Astrocyte (in vitro differentiated cells and primary cell): ENCODE results near the gene FES. TPM values are rescaled to one million over a fixed set of nuclear protein-coding genes. Genes with fewer than 3 reads are reported as not detected.
"Not testable (repeated sequence)": the region's sequence is repeated elsewhere in the genome, so short reads cannot be mapped to it uniquely, and the experiment has no call there.

Experiments used
- DNase-seq: peaks from one replicate; pipeline ENCODE4 v3.0.0-alpha.2; 2010; ENCODE audit warnings: low read depth
- FAIRE-seq: peaks from 2 replicates; lab custom pipeline; 2011; peaks lifted over from hg19 to GRCh38; lab: Jason Lieb, UNC
- H2AFZ ChIP-seq: 2 replicates; pipeline ENCODE4 v1.6.0; 2012; ENCODE audit warnings: low read depth, low read length, inconsistent platforms
- H3K27ac ChIP-seq: 2 replicates; pipeline ENCODE4 v1.5.1; 2011; ENCODE audit warnings: low read depth, low read length, inconsistent platforms
- H3K27me3 ChIP-seq: 2 replicates; pipeline ENCODE4 v1.6.0; 2011; ENCODE audit warnings: low read length, inconsistent platforms; ENCODE audit not compliant: insufficient read depth
- H3K36me3 ChIP-seq: 2 replicates; pipeline ENCODE4 v1.5.1; 2011; ENCODE audit warnings: low read length, inconsistent platforms; ENCODE audit not compliant: insufficient read depth
- H3K4me1 ChIP-seq: 2 replicates; pipeline ENCODE4 v1.5.1; 2011; ENCODE audit warnings: low read length, inconsistent platforms; ENCODE audit not compliant: insufficient read depth
- H3K4me2 ChIP-seq: 2 replicates; pipeline ENCODE4 v1.6.0; 2012; ENCODE audit warnings: low read length, inconsistent platforms
- H3K4me3 ChIP-seq: 2 replicates; pipeline ENCODE4 v1.5.1; 2011; ENCODE audit warnings: low read depth, mild to moderate bottlenecking, low read length, inconsistent platforms; ENCODE audit not compliant: insufficient read depth
- H3K79me2 ChIP-seq: 2 replicates; pipeline ENCODE4 v1.6.0; 2012; ENCODE audit warnings: mild to moderate bottlenecking, low read length, inconsistent platforms; ENCODE audit not compliant: insufficient read depth
- H3K9ac ChIP-seq: 2 replicates; pipeline ENCODE4 v1.6.0; 2012; ENCODE audit warnings: mild to moderate bottlenecking, low read length, inconsistent platforms
- H3K9me3 ChIP-seq: 2 replicates; pipeline ENCODE4 v1.5.1; 2012; ENCODE audit warnings: low read depth, mild to moderate bottlenecking, low read length, inconsistent platforms; ENCODE audit not compliant: insufficient read depth
- H4K20me1 ChIP-seq: 2 replicates; pipeline ENCODE4 v1.6.0; 2012; ENCODE audit warnings: low read length, inconsistent platforms; ENCODE audit not compliant: insufficient read depth
- H3K27ac Mint-ChIP-seq: one replicate; pipeline ENCODE4 v1.8.0; 2021; ENCODE audit warnings: mild to moderate bottlenecking, mixed read lengths; ENCODE audit not compliant: unreplicated experiment
- H3K27me3 Mint-ChIP-seq: one replicate; pipeline ENCODE4 v1.8.0; 2021; ENCODE audit warnings: low read depth, mixed read lengths; ENCODE audit not compliant: unreplicated experiment
- H3K36me3 Mint-ChIP-seq: one replicate; pipeline ENCODE4 v1.8.0; 2021; ENCODE audit warnings: low read depth, mixed read lengths; ENCODE audit not compliant: unreplicated experiment
- H3K4me1 Mint-ChIP-seq: one replicate; pipeline ENCODE4 v1.8.0; 2021; ENCODE audit warnings: low read depth, mixed read lengths; ENCODE audit not compliant: unreplicated experiment
- H3K4me3 Mint-ChIP-seq: one replicate; pipeline ENCODE4 v1.8.0; 2021; ENCODE audit warnings: mild to moderate bottlenecking, moderate library complexity, mixed read lengths; ENCODE audit not compliant: unreplicated experiment
- H3K9me3 Mint-ChIP-seq: one replicate; pipeline ENCODE4 v1.8.0; 2021; ENCODE audit warnings: mild to moderate bottlenecking, mixed read lengths; ENCODE audit not compliant: unreplicated experiment
- EZH2 ChIP-seq: IDR thresholded peaks from 2 replicates; pipeline ENCODE4 v1.6.1; 2012; ENCODE audit warnings: mild to moderate bottlenecking, low read length, inconsistent platforms; ENCODE audit not compliant: insufficient read depth
- total RNA-seq: library from RNA; stranded (reverse); gene quantifications from 2 replicates; pipeline ENCODE4 v1.2.1, GENCODE V29; 2021
- TF ChIP-seq, protein P1 (sequence below): IDR thresholded peaks from 2 replicates; pipeline ENCODE4 v1.5.1; 2011; ENCODE audit warnings: low read depth, mild to moderate bottlenecking, inconsistent platforms, low read length, moderate library complexity; ENCODE audit not compliant: insufficient read depth

Gene FES
- total RNA-seq, 1 donor from 2014 or later, result 7.2 TPM

GRCh38 chr15:90918034-90918788, 33.9 kb downstream of the FES start:
- peaks cover 3% of the 10 kb centered on the region for H3K36me3 ChIP-seq
- no peak for DNase-seq
- no peak overlapping the region for H3K4me3 ChIP-seq
- H3K79me2 ChIP-seq, result no peaks in the 10 kb centered on the region
- peaks cover 24% of the 10 kb centered on the region for H3K36me3 Mint-ChIP-seq
- H2AFZ ChIP-seq, result no peak overlapping the region
- H3K9ac ChIP-seq, result no peak overlapping the region
- H4K20me1 ChIP-seq, result no peaks in the 10 kb centered on the region
- no peaks in the 10 kb centered on the region for H3K9me3 Mint-ChIP-seq
- peaks cover 17% of the 10 kb centered on the region for H3K4me1 Mint-ChIP-seq
- no peak overlapping the region for H3K27ac Mint-ChIP-seq
- no peak overlapping the region for H3K4me2 ChIP-seq
- H3K4me3 Mint-ChIP-seq, result no peak overlapping the region
- H3K27ac ChIP-seq, result no peak overlapping the region
- no peak for TF ChIP-seq EZH2
- TF ChIP-seq, protein P1, sequence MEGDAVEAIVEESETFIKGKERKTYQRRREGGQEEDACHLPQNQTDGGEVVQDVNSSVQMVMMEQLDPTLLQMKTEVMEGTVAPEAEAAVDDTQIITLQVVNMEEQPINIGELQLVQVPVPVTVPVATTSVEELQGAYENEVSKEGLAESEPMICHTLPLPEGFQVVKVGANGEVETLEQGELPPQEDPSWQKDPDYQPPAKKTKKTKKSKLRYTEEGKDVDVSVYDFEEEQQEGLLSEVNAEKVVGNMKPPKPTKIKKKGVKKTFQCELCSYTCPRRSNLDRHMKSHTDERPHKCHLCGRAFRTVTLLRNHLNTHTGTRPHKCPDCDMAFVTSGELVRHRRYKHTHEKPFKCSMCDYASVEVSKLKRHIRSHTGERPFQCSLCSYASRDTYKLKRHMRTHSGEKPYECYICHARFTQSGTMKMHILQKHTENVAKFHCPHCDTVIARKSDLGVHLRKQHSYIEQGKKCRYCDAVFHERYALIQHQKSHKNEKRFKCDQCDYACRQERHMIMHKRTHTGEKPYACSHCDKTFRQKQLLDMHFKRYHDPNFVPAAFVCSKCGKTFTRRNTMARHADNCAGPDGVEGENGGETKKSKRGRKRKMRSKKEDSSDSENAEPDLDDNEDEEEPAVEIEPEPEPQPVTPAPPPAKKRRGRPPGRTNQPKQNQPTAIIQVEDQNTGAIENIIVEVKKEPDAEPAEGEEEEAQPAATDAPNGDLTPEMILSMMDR, result no peak
- no peaks in the 10 kb centered on the region for H3K9me3 ChIP-seq
- FAIRE-seq, result no peak
- peaks cover 2% of the 10 kb centered on the region for H3K27me3 Mint-ChIP-seq
- peaks cover 7% of the 10 kb centered on the region for H3K4me1 ChIP-seq
- H3K27me3 ChIP-seq, result no peaks in the 10 kb centered on the region

DNA sequence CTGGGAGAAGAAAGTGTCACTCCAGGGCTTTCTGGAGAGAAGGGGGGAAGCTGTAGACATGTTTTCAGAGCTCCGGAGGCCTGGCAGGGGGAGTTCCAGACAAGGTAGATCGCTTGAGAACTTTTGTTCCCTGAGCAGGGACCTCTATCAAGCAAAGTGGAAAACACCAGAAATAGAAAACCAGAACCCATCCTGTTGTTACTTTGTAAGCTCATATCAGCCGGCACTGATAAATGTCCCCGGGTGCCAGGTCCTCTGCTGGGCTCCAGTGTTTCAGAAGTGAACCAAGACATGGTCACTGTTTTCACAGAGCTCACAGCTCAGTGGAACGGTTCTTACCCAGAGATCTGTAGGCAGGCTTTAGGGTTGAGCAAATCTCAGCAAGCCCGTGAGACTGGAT, 34.5 kb downstream of the FES start:
- Histone ChIP-seq H2AFZ (no peak overlapping the region), H3K4me2 (no peak overlapping the region), H4K20me1 (no peaks in the 10 kb centered on the region), H3K9ac (no peak overlapping the region), H3K36me3 (peaks cover 3% of the 10 kb centered on the region), H3K9me3 (no peaks in the 10 kb centered on the region), H3K27ac (no peak overlapping the region), H3K4me3 (no peak overlapping the region), H3K79me2 (no peaks in the 10 kb centered on the region), H3K4me1 (peaks cover 7% of the 10 kb centered on the region), H3K27me3 (no peaks in the 10 kb centered on the region)
- DNase-seq (no peak), FAIRE-seq (no peak)
- Mint-ChIP-seq H3K27ac (no peak overlapping the region), H3K4me3 (no peak overlapping the region), H3K9me3 (no peaks in the 10 kb centered on the region), H3K27me3 (peaks cover 2% of the 10 kb centered on the region), H3K36me3 (peaks cover 23% of the 10 kb centered on the region), H3K4me1 (peaks cover 17% of the 10 kb centered on the region)
- TF ChIP-seq, protein P1, result no peak
- TF ChIP-seq EZH2, result no peak

GRCh38 chr15:90921887-90922286, 37.6 kb downstream of the FES start:
- no peak for FAIRE-seq
- Mint-ChIP-seq H3K9me3 (no peaks in the 10 kb centered on the region), H3K4me1 (peaks cover 2% of the 10 kb centered on the region), H3K4me3 (no peak overlapping the region), H3K36me3 (peaks cover 21% of the 10 kb centered on the region), H3K27me3 (peaks cover 2% of the 10 kb centered on the region), H3K27ac (no peak overlapping the region)
- TF ChIP-seq, protein P1, result no peak
- TF ChIP-seq EZH2, result no peak
- H3K4me2 ChIP-seq, result no peak overlapping the region
- no peaks in the 10 kb centered on the region for H3K27me3 ChIP-seq
- no peaks in the 10 kb centered on the region for H4K20me1 ChIP-seq
- H3K4me1 ChIP-seq, result no peaks in the 10 kb centered on the region
- H3K27ac ChIP-seq, result no peak overlapping the region
- peaks cover 3% of the 10 kb centered on the region for H3K36me3 ChIP-seq
- H3K9ac ChIP-seq, result no peak overlapping the region
- no peaks in the 10 kb centered on the region for H3K79me2 ChIP-seq
- no peak for DNase-seq
- no peaks in the 10 kb centered on the region for H3K9me3 ChIP-seq
- no peak overlapping the region for H2AFZ ChIP-seq
- H3K4me3 ChIP-seq, result no peak overlapping the region

DNA sequence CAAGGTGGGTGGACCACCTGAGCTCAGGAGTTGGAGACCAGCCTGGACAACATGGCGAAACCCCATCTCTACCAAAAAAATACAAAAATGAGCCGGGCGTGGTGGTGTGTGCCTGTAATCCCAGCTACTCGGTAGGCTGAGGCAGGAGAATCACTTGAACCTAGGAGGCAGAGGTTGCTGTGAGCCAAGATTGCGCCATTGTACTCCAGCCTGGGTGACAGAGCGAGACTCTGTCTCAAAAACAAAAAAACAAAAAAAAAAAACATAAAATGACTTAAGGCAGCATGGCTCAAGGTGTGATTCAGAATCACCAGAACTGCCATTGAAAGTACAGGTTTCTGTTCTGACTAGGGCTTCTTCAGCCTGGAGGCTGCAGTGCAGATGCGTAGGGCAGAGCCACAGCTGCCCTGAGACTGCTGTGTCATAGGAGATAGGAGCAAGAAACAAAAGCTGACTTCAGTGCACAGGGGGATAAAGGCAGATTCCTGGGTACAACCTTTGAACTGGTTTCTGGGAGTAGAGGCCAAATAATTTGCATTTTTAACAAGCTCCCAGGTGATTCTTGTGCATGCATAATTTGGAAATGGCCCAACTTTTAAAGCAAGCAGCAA, 38.5 kb downstream of the FES start:
- not testable (repeated sequence) for H3K27ac Mint-ChIP-seq, H3K4me2 ChIP-seq, FAIRE-seq, H3K79me2 ChIP-seq, H4K20me1 ChIP-seq, H3K9me3 Mint-ChIP-seq, H3K4me1 ChIP-seq, H3K36me3 ChIP-seq, H3K9me3 ChIP-seq, DNase-seq, H2AFZ ChIP-seq, H3K4me3 ChIP-seq, H3K27ac ChIP-seq, H3K27me3 ChIP-seq, H3K4me1 Mint-ChIP-seq, H3K27me3 Mint-ChIP-seq, H3K9ac ChIP-seq, H3K4me3 Mint-ChIP-seq
- peaks cover 18% of the 10 kb centered on the region for H3K36me3 Mint-ChIP-seq
